Lower leg skin (tissue), 4 donors: ENCODE data around the gene RALGAPA2. TPM values are rescaled to one million over a fixed set of nuclear protein-coding genes. Genes with fewer than 3 reads are reported as not detected.

Source experiments
- DNase-seq, 2 donors: peaks; one replicate each; pipeline ENCODE4 v3.0.0-alpha.2; 2019; ENCODE audit warnings: low spot score in 2 of 2
- H3K4me3 ChIP-seq: fragments of 200-600 bp; sonication (generic); 2 replicates; pipeline ENCODE4 v1.5.1; 2017; ENCODE audit warnings: mild to moderate bottlenecking, low read depth; ENCODE audit not compliant: poor library complexity, severe bottlenecking
- CTCF ChIP-seq, 3 donors: fragments of 450-650 bp; IDR thresholded peaks; one replicate each; pipeline ENCODE4 v1.5.1; 2016; ENCODE audit warnings: antibody characterized with exemption in 3 of 3, mild to moderate bottlenecking in 3 of 3, moderate library complexity in 2 of 3
- POLR2A ChIP-seq, 2 donors: fragments of 450-650 bp; IDR thresholded peaks; one replicate each; pipeline ENCODE4 v1.6.1; 2016 to 2017; ENCODE audit warnings: antibody characterized with exemption in 2 of 2, mild to moderate bottlenecking in 1 of 2, moderate library complexity in 1 of 2
- WGBS, 2 donors: methylation state at CpG; one replicate each; pipeline ENCODE4 v1.1.5; 2018; 5-methylcytosine and 5-hydroxymethylcytosine counted together
- intact Hi-C: fragments of 100-400 bp; cut with DNase I; formaldehyde crosslinking; loops from one replicate; pipeline ENCODE4 v1.15.0; 2023; ENCODE audit warnings: low total_unique reads
- total RNA-seq, 4 donors: library from RNA; depleted of rRNA; stranded (reverse); fragments of >200 nt; gene quantifications; one replicate each; pipeline ENCODE4 v1.1.0, GENCODE V29; 2016

The RALGAPA2 gene
- total RNA-seq, 4 donors from 2014 or later: 56.1 to 78.8 (median 60.8) TPM

GRCh38 chr20:20687319-20687718, 25.1 kb downstream of the RALGAPA2 start:
- no peak for DNase-seq
- no peak overlapping the region for H3K4me3 ChIP-seq
- intact Hi-C loops: no loop called here
- TF ChIP-seq CTCF (IDR thresholded peaks at IDR 0.05): no peak
- no peak for TF ChIP-seq POLR2A (IDR thresholded peaks at IDR 0.05)
- WGBS, 2 donors: 88 to 93% methylated on average over 5 of the region's 5 CpGs

- no peak for DNase-seq
- intact Hi-C loops: no loop called here
- H3K4me3 ChIP-seq: no peak overlapping the region
- WGBS, 2 donors: 41 to 48% methylated on average over 3 of the region's 3 CpGs
- no peak for TF ChIP-seq CTCF (IDR thresholded peaks at IDR 0.05)
- no peak for TF ChIP-seq POLR2A (IDR thresholded peaks at IDR 0.05)
Measured at GRCh38 chr20:20685635-20686034, 26.8 kb downstream of the RALGAPA2 start.

GRCh38 chr20:20683481-20684321, 28.7 kb downstream of the RALGAPA2 start:
- no peak overlapping the region for H3K4me3 ChIP-seq
- intact Hi-C loops: no loop called here
- WGBS, 2 donors: 85 to 87% methylated on average over 10 of the region's 10 CpGs
- no peak for TF ChIP-seq CTCF (IDR thresholded peaks at IDR 0.05)
- TF ChIP-seq POLR2A (IDR thresholded peaks at IDR 0.05): no peak
- DNase-seq: no peak

GRCh38 chr20:20683020-20683419, 29.4 kb downstream of the RALGAPA2 start:
- DNase-seq: no peak
- intact Hi-C loops: no loop called here
- TF ChIP-seq CTCF (IDR thresholded peaks at IDR 0.05): no peak
- no peak for TF ChIP-seq POLR2A (IDR thresholded peaks at IDR 0.05)
- 94 to 98% methylated on average over 9 of the region's 9 CpGs for WGBS, 2 donors
- no peak overlapping the region for H3K4me3 ChIP-seq

- H3K4me3 ChIP-seq: no peak overlapping the region
- WGBS, 2 donors: 83% methylated on average over 7 of the region's 7 CpGs
- DNase-seq: no peak
- intact Hi-C loops: no loop called here
- TF ChIP-seq CTCF (IDR thresholded peaks at IDR 0.05) (no peak), POLR2A (IDR thresholded peaks at IDR 0.05) (no peak)
Measured at GRCh38 chr20:20680991-20681508, 31.4 kb downstream of the RALGAPA2 start.
